ENCODE data around the gene HPSE2. TPM values are rescaled to one million over a fixed set of nuclear protein-coding genes. Genes with fewer than 3 reads are reported as not detected.

Gene HPSE2
- total and polyA plus RNA-seq, 2 of the 8 experiments (the other 6 are each of a cell fraction or from before 2014, with no cell fraction given) = 0.41 to 0.58 TPM

GRCh38 chr10:98568551-98568950, 667.1 kb downstream of the HPSE2 start:
- H3K27ac ChIP-seq (ENCODE audit: low read depth, low read length) = no peak overlapping the region
- 79% methylated on average over 2 of the region's 2 CpGs; no CpG with 5 or more reads in 1 of the 2 experiments for WGBS, 2 experiments (ENCODE audit: extremely low coverage in 1 of 2, insufficient coverage in 1 of 2, insufficient read length in 1 of 2, insufficient replicate concordance in 2 of 2, low coverage in 1 of 2, low lambda C conversion rate in 2 of 2, missing lambda C conversion rate in 1 of 2)
- no peak for DNase-seq (ENCODE audit: low read depth in 1 of 2, low spot score in 2 of 2)
- no peak for FAIRE-seq
- no peak overlapping the region for H2BK5ac ChIP-seq (ENCODE audit: low read depth, low read length)
- no peaks in the 10 kb centered on the region for H4K20me1 ChIP-seq (replicated peaks in 1 of 2; ENCODE audit: control insufficient read depth in 1 of 2, insufficient read depth in 2 of 2, low read length in 2 of 2)
- ChIA-PET POLR2A (ENCODE audit: partially characterized antibody) (no interaction called here), CTCF (ENCODE audit: partially characterized antibody) (interaction anchor here (1.5 kb wide), 1 partner anchor 11 kb away, joined by 3 read pairs; no protein-coding TSS in a partner anchor)
- no peaks in the 10 kb centered on the region for H3K23me2 ChIP-seq (ENCODE audit: low read depth, low read length)
- H4K5ac ChIP-seq (ENCODE audit: insufficient read length, low read depth, low read length) = no peak overlapping the region
- H3K9ac ChIP-seq (replicated peaks in 1 of 4; ENCODE audit: extremely low read depth in 1 of 4, low read depth in 3 of 4, low read length in 3 of 4) = no peak overlapping the region
- no peak overlapping the region for H2BK20ac ChIP-seq (ENCODE audit: low read length)
- no peaks in the 10 kb centered on the region for H3K79me2 ChIP-seq (ENCODE audit: control insufficient read depth in 1 of 2, insufficient read depth in 2 of 2, low read length in 2 of 2)
- H4K91ac ChIP-seq (replicated peaks; ENCODE audit: insufficient read length, low read length) = no peak overlapping the region
- H4K8ac ChIP-seq (ENCODE audit: extremely low read depth, insufficient read depth, low read length) = no peak overlapping the region
- H3K27me3 ChIP-seq (replicated peaks in 1 of 4; ENCODE audit: control insufficient read depth in 3 of 4, extremely low read depth in 1 of 4, insufficient read depth in 3 of 4, low read length in 3 of 4) = no peaks in the 10 kb centered on the region
- H3K14ac ChIP-seq (ENCODE audit: insufficient read length) = no peak overlapping the region
- H3K23ac ChIP-seq (ENCODE audit: insufficient read length) = no peak overlapping the region
- no peak overlapping the region for H3K18ac ChIP-seq (ENCODE audit: extremely low read depth, low read length)
- H2BK12ac ChIP-seq (ENCODE audit: low read depth, low read length) = no peak overlapping the region
- H2BK120ac ChIP-seq (replicated peaks; ENCODE audit: low read depth, low read length) = no peak overlapping the region
- no peaks in the 10 kb centered on the region for H3K9me3 ChIP-seq (ENCODE audit: insufficient read depth in 2 of 2, low read depth in 1 of 2, low read length in 1 of 2)
- H3K4me2 ChIP-seq (ENCODE audit: insufficient read depth in 1 of 2, low read depth in 2 of 2, low read length in 2 of 2) = no peak overlapping the region
- no peaks in the 10 kb centered on the region for H3K4me1 ChIP-seq (replicated peaks in 1 of 4; ENCODE audit: control insufficient read depth in 3 of 4, insufficient read depth in 4 of 4, low read length in 3 of 4)
- H3K36me3 ChIP-seq (ENCODE audit: control insufficient read depth in 2 of 4, insufficient read depth in 4 of 4, low read length in 3 of 4) = no peaks in the 10 kb centered on the region
- no peak overlapping the region for H2AK5ac ChIP-seq (ENCODE audit: low read depth, low read length)
- no peak overlapping the region for H2BK15ac ChIP-seq (ENCODE audit: low read length)
- no peak overlapping the region for H2AFZ ChIP-seq (ENCODE audit: low read length)
- no peak overlapping the region for H3K4me3 ChIP-seq (ENCODE audit: extremely low read depth in 1 of 4, insufficient read depth in 2 of 4, low read depth in 3 of 4, low read length in 4 of 4)
- no peak overlapping the region for H3K56ac ChIP-seq (replicated peaks; ENCODE audit: insufficient read length, low read depth, low read length)
- H3K4ac ChIP-seq (replicated peaks; ENCODE audit: insufficient read length, low read depth, low read length) = no peak overlapping the region
- H3K79me1 ChIP-seq (ENCODE audit: low read depth, low read length) = no peaks in the 10 kb centered on the region
- no peak for TF ChIP-seq KDM5A (IDR thresholded peaks at IDR 0.05; ENCODE audit: low read length)
- TF ChIP-seq GTF2F1 (IDR thresholded peaks at IDR 0.05; ENCODE audit: borderline replicate concordance, low read depth, low read length) = no peak
- TF ChIP-seq POLR2A (IDR thresholded peaks at IDR 0.05; ENCODE audit: control extremely low read depth in 1 of 2, low read depth in 2 of 2, low read length in 2 of 2) = no peak
- TF ChIP-seq PHF8 (conservative IDR thresholded peaks at IDR 0.05; ENCODE audit: low read depth, low read length) = no peak
- no peak for TF ChIP-seq EGR1 (IDR thresholded peaks at IDR 0.05; ENCODE audit: borderline replicate concordance, low read depth, low read length)
- no peak for TF ChIP-seq POLR2AphosphoS5 (IDR thresholded peaks at IDR 0.05; ENCODE audit: low read depth, low read length)
- no peak for TF ChIP-seq HDAC2 (IDR thresholded peaks at IDR 0.05; ENCODE audit: borderline replicate concordance in 1 of 2, low read depth in 2 of 2, low read length in 2 of 2)
- TF ChIP-seq SAP30 (IDR thresholded peaks at IDR 0.05; ENCODE audit: insufficient read depth, insufficient replicate concordance, low read length) = no peak
- TF ChIP-seq EZH2 (IDR thresholded peaks at IDR 0.05; ENCODE audit: low read depth, low read length, severe bottlenecking) = no peak
- no peak for TF ChIP-seq ATF2 (IDR thresholded peaks at IDR 0.05; ENCODE audit: low read length)
- TF ChIP-seq RAD21 (IDR thresholded peaks at IDR 0.05 in 1 of 2, conservative IDR thresholded peaks at IDR 0.05 in 1 of 2; ENCODE audit: low read depth in 2 of 2, low read length in 2 of 2) = no peak
- no peak for TF ChIP-seq SUZ12 (IDR thresholded peaks at IDR 0.05; ENCODE audit: low read length)

All from H1 (cell line).